CD4-positive, alpha-beta T cell treated with Interleukin-4 for 4 hours (primary cell): Measurements from ENCODE around the gene USP15.
A peak's percentile ranks its signal among the peaks of the same experiment; 100 is the strongest.

ENCODE experiments used
- DNase-seq: peaks from one replicate; pipeline ENCODE4 v3.0.0-alpha.2; 2020

The USP15 gene

DNA sequence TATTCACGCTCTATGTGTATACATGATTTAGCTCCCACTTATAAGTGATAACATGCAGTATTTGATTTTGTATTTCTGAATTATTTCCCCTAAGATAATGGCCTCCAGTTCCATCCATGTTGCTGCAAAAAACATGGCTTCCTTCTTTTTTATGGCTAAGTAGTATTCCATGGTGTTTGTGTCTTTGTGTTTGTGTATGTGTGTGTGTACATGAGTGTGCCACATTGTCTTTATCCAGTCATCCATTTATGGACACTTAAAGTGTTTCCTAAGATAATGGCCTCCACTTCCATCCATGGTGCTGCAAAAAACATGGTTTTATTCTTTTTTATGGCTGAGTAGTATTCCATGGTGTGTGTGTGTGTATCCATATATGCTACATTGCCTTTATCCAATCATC is 25.1 kb downstream of the USP15 start:
- DNase-seq: no peak

DNA sequence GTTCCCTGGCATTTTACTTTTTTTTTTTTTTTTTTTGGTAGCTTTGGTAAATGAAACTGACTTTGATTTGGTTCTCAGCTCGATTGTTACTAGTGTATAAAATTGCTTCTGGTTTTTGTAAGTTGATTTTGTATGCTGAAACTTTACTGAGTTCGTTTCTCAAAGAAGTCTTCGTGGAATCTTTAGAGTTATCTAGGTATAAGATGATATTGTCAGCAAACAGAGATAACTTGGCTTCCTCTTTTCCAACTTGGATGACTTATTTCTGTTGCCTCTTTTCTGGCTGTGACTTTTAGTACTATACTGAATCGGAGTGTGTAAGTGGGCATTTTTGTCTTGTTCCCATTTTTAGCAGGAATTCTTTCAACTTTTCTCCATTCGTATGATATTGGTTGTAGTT is 28.1 kb downstream of the USP15 start:
- no peak for DNase-seq

DNA sequence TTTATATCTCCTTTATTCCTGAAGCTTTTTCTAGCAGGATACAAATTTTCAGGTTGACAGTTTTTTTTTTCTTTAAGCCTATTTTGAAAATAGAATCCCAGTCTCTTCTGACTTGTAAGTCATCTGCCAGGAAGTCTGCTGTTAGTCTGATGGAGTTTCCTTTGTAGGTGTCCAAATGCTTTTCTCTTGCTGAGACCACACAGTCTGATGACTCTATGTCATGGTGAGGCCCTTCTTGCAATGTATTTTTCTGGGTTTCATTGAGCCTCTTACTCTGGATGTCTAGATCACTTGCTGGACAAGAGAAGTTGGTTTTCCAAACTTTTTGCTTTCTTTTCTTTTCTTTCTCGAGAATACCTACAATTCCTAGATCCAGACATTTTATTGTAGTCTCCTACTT is 30.6 kb downstream of the USP15 start:
- DNase-seq: no peak

DNA sequence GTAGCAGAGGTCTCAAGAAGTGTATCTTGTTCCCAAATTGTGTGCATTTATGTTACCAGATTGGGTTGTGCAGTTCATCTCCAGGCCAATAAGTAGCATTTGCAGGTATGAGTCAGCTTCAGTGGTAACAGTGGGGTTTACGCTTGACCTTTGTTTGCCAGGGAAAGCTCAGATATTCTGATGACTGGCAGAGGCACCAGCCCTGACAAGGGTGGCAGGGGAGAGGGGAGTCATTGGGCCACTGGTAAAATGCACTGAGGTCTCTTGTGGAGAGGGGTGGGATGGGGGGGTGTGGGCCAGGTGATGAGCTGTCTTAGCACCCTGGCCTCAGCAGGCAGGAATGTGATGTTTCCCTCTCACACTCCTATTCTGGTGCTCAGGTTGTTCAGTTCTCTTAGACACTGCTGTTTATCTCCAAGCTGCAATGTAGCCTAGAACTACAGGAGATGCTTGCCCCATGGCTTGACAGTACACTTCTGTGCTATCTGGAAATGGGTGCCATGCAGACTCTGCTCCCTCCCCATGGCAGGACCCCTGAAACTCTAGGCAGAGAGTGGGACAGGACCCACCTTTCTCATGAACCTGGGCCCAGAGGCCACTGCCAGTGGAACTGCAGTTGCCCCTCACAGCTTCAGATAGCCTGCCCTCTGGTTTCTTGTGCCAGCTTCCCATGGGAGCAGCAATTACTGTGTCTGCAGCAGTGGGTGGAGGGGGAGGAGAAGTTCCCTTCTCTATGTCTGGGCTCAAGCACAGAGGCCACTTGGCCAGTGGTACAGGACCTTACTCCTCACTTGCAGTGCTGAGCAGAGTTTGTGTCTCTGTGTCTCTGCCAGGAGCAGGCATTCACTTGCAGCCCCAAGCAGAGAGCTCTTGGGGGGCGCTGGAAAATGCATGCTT is 31.9 kb downstream of the USP15 start:
- peak; percentile 22 for DNase-seq

DNA sequence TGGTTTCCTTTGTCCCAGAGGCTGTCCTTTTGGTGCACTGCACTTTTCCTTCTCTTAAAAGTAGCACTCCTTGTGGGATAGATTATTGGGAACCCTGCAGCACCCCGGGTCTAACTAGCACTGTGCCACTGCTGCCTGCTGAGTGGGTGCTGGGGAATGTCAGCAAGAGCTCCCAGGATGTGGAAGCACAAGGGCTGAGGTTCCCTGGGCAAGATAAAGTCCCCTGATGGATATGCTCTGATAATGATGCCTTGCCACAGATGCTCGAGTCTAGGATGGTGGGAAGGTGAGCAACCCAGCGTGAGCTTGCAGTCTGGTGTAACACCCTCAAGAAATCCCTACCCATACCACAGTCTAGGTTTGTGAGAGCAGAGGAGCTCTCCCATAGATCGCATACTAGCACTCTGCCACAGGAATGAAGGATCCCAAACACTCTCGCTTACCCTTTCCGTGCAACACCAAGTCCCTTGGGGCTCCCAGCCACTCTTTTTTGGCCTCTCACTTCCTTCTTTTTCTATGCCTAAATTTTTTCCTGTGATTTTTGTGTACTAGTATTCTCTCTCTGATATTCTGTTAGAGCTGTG is 32.6 kb downstream of the USP15 start:
- no peak for DNase-seq

DNA sequence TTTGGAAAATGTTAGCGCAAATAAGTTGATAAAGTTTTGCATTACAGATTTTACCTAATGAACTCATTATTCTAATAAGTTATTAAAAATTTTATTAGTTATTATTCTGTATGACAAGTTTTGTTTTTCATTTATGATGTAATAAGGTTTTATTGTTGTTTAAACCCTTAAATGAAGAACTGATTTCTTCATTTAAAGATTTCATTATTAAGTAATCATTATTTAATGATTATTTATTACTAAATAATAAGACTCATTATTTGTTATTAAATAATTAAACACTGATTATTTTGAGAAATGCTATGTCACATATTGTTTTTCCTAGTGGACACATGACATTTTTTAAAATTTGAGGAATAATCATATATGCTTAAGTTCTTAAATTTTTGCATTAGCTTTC is 34.2 kb downstream of the USP15 start:
- no peak for DNase-seq

DNA sequence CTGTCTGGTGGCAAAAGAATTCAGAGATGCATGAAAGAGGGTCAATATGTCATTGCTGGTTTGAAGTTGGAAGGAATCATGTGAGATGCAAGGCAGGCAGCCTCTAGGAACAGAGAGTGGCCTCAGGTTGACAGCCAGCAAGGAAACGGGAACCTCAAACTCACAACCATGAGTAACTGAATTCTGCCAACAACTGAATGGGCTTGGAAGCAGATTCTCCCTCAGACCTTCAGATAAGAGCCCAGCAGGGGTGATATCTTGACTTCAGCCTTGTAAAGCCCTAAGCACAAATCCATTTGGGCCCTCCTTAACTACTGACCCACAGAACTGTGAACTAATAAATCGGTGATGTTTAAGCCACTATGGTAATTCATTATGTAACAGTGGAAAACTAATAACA is 35.8 kb downstream of the USP15 start:
- no peak for DNase-seq

DNA sequence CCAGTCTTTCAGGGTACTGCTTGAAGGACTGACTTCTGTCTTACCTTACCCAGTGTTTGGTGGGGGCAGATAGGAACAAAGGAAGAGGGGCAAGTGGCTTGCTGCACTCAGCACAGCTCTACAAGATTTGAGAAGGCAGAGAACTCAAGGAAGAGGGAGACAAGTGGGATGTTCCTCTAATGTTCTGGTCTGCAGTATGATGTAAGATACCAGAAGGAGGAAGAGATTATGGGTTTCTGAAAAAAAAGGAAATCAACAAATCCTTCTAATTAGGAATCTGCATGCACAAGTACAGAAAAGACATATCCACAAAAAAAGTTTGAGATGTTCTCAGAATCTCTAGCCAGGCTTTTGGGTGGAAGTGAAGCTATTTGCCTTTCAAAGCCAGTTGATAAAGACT is 37.1 kb downstream of the USP15 start:
- DNase-seq: no peak

DNA sequence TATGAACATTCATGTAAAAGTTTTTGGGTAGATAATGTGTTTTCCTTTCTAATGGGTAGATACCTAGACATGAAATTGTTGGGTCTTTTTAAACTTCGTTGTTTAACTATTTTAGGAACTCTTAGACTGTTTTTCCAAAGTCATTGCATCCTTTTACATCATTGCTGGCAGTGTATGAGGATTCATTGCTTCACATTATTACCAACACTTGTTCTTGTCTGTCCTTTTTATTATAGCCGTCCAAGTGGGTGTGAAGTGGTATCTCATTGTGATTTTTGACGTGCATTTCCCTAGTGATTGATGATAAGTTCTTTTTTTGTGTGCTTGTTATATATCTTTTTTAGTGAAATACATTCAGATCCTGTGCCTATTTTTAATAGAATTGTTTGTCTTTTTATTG is 39.4 kb downstream of the USP15 start:
- DNase-seq: no peak

DNA sequence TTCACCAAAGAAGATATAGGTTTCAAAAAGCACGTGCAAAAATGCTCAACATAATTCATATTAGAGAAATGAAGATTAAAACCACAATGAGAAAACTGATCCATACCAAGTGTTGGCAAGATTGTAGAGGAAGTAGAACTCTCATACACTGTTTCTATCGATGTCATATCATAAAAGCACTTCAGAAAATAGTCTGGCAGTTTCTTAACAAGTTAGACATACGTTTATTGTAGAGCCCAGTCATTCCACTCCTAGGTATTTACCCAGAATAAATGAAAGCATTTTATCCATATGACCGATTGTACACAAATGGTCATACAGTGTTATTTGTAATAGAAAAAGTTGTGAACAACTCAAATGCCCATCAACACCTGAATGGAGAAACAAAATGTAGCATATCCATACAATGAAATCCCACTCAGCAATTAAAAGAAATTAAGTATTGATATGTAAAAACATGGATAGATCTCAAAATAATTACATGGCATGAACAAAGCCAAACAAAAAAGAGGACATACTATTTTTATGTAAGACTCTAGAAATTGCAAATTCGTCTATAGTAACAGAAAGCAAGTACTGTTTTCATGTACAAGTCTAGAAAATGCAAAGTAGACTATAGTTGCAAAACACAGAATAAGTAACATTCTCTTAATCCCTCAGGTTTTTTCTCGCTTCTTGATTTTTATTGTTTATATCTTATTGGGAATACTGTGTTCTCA is 41.0 kb downstream of the USP15 start:
- no peak for DNase-seq

DNA sequence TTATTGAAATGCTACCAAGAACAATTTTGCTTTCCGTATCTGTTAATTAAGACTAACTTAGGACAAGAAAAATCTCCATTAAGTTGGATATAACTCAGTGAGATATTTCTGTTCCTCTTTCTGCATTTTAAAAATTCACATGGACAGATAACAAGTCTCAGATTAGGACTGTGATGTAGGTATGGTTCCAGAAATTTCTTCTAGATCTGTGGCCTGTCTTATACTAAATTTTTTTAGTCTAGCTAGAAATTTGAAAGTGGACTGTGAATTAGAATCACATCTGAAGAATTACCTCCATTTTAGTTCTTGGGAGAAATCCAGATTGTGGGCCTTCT is 41.6 kb downstream of the USP15 start:
- no peak for DNase-seq

DNA sequence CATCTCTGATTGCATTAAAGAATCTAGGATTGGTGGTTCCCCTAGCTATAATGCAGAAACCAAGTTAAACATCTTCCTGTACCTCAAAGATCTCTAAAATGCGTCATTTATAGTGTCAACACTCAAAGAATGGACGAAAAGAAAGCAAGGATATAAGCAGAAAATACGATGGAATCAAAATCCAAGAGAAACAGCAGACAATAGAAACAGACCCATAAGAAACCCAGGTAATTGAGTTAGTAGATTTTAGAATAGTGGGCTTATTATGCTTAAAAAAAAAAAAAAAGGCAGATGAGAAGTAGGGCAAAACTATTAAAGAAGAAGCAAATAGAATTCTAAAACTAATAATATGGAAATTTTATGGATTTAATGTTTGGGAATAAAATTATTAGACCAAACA is 44.4 kb downstream of the USP15 start:
- DNase-seq: no peak

DNA sequence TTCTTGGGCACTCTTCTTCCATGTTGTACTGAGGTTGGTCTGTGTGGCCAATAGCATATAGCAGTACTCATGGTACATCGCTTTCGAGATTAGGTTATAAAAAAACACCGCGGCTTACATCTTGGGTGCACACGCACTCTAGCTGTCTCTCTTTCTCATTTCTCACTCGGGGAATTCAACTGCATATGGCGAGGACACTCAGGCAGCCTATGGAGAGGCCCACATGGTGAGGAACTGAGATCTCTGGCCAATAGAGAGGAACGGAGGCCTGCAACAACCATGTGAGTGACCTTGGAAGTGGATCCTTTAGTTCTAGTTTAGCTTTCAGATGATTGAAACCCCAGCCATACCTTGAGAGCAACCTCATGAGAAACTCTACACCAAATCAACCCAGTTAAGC is 45.6 kb downstream of the USP15 start:
- DNase-seq: no peak

DNA sequence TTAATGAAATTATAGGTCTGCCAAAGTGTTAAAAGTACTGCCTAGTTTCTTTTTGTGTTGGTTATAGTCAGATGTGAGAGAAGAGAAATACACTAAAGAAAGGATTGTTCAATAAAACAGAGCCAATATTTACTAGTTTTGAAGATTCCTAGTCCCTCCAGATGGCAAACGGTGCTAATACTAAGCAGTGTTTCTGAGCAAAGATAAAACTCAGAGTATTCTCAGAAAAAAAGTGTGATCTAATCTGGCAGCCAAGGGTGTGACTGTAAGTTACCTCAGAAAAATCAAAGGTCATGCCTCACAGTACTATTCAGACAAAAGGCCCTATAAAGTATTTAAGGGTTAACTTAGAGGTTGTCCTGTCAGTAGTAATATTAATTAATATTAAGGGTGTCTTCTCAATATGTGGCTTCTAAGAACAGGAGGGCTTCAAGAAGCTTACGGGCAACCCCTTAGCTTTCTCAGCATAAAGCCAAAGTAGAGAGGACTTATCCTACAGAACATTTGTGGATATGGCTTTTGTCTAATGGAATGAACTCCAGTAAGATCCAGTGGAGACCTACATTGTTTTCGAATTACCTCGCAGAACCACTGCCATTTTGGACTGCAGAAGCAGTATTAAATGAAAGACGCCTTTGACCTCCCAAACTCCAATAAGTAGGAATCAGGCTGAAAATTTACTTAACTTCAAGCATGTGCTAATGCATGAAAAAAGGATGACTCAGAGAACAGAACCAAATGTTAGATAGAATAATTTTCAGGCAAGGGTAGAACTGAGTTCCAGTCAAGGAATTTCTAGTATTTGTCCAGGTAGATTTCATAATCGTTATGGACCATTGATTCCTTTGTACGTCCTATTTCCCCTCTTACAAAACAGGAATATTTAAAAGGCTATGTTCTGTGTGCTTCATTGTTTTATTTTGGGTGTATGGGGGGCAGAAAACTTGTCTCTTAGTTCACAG is 46.6 kb downstream of the USP15 start:
- DNase-seq: no peak

DNA sequence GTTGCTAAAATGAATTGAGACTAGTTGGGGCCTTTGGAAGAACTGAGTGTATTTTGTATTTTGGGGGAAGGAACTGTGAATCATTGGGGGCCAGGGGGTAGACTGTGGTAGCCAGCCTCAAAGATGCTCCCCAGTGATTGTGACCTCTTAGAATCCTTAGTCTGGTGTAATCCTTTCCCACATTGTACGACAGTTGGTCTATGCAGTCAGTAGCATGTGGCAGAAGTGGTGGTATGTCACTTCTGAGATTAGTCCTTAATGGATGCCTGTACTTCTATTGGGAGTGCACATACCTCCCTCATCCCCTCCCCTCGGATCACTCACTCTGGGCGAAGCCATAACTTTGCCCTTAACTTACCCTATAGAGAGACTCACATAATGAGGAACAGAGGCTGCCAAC is 48.0 kb downstream of the USP15 start:
- DNase-seq: no peak

DNA sequence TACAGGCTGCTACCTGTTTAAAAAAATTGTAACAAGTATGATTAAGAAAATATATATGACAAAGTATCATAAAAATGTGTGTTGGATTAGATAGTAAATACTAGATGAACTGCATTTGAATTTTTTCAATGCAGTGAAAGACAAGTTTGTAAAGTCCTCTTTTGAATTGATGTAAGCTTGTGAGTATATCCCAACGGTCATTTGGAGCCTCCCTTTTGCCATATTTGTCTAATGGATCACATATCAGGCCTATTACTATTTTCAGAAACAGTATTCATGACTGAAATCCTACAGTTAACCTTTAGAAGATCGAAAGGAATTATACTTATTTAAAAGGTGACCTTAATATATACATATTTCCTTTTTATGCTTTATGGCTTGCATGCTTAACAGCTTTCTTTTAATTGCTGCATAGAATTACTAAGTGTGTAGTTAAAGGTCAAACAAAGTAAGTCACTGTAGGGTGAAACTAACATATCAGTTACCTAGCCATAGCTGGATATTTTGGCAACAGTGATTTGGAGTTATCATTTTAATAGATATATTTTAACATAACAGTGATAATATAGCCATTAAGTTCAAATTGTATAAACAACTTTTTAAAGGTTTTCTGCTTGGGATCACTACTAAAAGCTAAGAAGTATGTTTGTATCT is 53.6 kb downstream of the USP15 start:
- no peak for DNase-seq

DNA sequence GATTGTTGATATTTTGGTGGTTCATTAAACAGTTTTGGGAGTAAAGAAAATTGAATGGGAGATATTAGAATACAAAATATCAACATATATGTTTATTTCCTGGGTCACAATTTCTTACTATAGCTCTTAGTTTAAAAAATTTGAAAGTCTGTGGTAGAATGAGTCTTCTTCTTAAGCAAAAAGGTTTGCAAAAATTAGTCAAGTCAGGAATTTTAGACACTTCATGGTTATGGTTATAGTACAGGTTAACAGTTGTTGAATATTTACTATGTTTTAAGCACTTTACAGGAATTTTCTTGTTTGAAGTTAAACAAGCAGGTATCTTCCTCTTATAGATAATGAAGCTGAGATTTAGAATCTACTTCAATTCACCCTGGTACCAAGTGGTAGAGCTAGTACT is 56.8 kb downstream of the USP15 start:
- DNase-seq: no peak

DNA sequence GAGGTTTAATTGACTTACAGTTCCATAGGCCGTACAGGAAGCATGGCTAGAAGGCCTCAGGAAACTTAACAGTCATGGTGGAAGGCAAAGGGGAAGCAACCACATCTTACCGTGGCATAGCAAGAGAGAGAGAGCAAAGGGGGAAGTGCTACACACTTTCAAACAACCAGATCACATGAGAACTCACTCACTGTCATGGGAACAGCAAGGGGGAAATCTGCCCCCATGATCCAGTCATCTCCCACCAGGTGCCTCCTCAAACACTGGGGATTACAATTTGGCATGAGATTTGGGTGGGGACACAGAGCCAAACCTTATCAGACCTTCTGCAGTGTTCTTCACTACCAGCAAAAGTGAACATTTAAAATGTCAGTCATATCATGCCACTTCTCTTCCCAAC is 58.9 kb downstream of the USP15 start:
- no peak for DNase-seq

DNA sequence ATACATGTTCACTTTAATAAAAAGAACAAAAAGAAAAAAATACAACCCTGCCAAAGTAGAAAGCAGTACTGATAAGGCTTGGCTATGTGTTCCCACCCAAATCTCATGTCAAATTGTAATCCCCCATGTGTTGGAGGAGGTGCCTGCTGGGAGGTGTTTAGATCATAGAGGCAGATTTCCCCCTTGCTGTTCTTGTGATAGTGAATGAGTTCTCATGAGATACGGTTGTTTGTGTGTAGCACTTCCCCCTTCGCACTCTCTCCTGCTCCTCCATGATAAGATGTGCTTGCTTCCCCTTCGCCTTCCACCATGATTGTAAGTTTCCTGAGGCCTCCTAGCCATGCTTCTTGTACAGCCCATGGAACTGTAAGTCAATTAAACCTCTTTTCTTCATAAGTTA is 59.9 kb downstream of the USP15 start:
- DNase-seq: no peak

DNA sequence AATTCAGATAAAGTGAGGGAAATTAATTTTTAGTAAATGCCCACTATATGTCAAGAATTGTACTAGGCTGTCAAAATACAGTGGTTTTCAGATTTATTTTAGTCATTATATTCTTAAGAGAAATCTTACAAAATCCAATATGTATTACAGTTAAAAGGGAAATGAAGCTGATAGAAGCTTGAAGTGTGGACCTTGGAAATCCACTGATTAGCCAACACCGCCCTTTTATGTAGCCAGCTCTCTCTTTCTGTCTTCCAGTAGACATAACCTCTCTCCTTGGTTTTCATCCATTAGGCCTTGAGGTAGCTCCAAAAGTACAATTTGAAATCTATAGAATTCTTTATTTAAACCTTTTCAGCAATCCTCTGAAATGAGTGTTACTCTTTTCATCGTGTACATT is 63.2 kb downstream of the USP15 start:
- DNase-seq: no peak

DNA sequence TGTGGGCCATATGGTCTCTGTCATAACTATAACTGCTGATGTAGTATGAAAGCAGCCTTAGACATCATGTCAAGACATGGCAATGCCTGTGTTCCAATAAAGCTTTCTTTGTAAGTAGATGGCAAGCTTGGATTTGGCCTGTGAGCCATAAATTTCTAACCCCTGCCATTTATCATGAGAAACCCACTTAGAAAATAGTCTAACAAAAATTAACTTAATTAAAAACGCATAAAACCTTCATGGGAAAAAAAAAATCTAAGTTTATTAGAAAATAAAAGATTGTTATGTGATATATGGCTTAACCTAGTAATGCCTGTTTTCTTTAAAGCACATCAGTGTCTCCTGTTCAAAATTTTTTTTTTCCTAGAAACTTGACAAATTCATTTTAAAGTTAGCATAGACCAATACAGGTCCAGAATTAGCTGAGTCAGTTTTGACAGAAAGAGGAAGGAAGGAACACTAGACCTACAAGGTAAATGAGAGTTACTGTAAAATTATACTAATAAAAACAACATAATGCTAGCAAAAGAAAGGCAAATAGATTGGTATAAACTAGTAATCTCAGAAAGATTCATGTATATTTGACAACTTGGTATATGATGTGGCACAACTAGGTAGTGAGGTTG is 68.2 kb downstream of the USP15 start:
- DNase-seq: no peak

DNA sequence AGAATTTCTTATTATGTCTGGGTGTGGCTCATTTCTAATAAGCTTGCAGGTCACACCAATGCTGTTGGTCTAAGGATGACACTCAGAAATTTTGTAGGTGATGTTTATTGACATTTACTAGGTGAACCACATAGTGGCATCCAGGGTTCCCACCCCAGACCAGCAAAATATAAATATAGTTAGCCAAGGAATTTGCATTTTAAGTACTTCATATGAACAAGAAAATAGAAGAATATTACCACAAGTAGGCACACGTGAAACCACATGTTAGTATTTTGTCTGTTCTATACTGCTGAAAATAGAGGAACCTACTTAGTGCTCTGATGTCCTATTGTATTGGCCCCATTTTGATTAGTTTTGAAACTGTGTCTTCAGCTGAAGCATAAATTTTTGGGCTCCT is 71.1 kb downstream of the USP15 start:
- no peak for DNase-seq
